ENCODE measurements around the gene MANEA.

The MANEA gene

GRCh38 chr6:95576218-95576997 is 927 bp upstream of the MANEA start:
- Histone ChIP-seq H2AFZ (ENCODE audit: low read length) (peak overlapping the region; percentile 98), H3K9ac (ENCODE audit: low read depth, low read length, poor library complexity, severe bottlenecking) (peak overlapping the region; percentile 92), H3K9me2 (replicated peaks; ENCODE audit: low read depth, low read length) (no peaks in the 10 kb centered on the region), H3K9me3 (ENCODE audit: insufficient read depth, low read depth, low read length) (no peaks in the 10 kb centered on the region), H3K79me2 (ENCODE audit: insufficient read depth, low read length) (peaks cover 58% of the 10 kb centered on the region), H3K4me1 (ENCODE audit: insufficient read depth, low read length, poor library complexity, severe bottlenecking) (peaks cover 59% of the 10 kb centered on the region), H3K4me2 (ENCODE audit: low read depth, low read length, poor library complexity, severe bottlenecking) (peak overlapping the region; percentile 69), H4K20me1 (ENCODE audit: insufficient read depth, low read length, poor library complexity, severe bottlenecking) (peaks cover 4% of the 10 kb centered on the region), H3K4me3 (ENCODE audit: low read length, poor library complexity, severe bottlenecking) (peak overlapping the region; percentile 92), H3K36me3 (ENCODE audit: insufficient read depth, low read length) (no peaks in the 10 kb centered on the region), H3K27me3 (ENCODE audit: insufficient read depth, low read length, poor library complexity, severe bottlenecking) (no peaks in the 10 kb centered on the region), H3F3A (ENCODE audit: low read depth) (peaks cover 11% of the 10 kb centered on the region)
- TF ChIP-seq, protein P1, sequence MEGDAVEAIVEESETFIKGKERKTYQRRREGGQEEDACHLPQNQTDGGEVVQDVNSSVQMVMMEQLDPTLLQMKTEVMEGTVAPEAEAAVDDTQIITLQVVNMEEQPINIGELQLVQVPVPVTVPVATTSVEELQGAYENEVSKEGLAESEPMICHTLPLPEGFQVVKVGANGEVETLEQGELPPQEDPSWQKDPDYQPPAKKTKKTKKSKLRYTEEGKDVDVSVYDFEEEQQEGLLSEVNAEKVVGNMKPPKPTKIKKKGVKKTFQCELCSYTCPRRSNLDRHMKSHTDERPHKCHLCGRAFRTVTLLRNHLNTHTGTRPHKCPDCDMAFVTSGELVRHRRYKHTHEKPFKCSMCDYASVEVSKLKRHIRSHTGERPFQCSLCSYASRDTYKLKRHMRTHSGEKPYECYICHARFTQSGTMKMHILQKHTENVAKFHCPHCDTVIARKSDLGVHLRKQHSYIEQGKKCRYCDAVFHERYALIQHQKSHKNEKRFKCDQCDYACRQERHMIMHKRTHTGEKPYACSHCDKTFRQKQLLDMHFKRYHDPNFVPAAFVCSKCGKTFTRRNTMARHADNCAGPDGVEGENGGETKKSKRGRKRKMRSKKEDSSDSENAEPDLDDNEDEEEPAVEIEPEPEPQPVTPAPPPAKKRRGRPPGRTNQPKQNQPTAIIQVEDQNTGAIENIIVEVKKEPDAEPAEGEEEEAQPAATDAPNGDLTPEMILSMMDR (conservative IDR thresholded peaks at IDR 0.05; ENCODE audit: low read length) = no peak
- TF ChIP-seq EZH2phosphoT487 (IDR thresholded peaks at IDR 0.05; ENCODE audit: borderline replicate concordance) = no peak

DNA sequence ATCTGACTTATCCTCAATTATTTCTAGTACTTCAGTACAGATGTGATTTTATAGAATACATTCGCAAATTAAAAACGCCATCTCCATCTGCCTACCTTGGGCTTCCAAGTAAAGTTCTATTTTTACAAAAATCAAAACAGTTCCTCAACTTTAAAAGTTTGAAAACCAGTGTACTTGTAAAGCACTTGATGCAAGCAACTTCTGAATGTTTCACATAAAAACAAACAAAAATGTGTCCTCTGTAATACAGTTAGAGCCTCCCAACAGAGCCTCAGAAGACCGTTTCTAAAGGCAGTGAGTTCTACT is 384 bp upstream of the MANEA start:
- Histone ChIP-seq H4K20me1 (ENCODE audit: insufficient read depth, low read length, poor library complexity, severe bottlenecking) (peaks cover 4% of the 10 kb centered on the region), H3K4me1 (ENCODE audit: insufficient read depth, low read length, poor library complexity, severe bottlenecking) (peaks cover 54% of the 10 kb centered on the region), H3F3A (ENCODE audit: low read depth) (peaks cover 11% of the 10 kb centered on the region), H3K9me2 (replicated peaks; ENCODE audit: low read depth, low read length) (no peaks in the 10 kb centered on the region), H2AFZ (ENCODE audit: low read length) (peak overlapping the region; percentile 98), H3K27me3 (ENCODE audit: insufficient read depth, low read length, poor library complexity, severe bottlenecking) (no peaks in the 10 kb centered on the region), H3K4me3 (ENCODE audit: low read length, poor library complexity, severe bottlenecking) (peak overlapping the region; percentile 92), H3K4me2 (ENCODE audit: low read depth, low read length, poor library complexity, severe bottlenecking) (peak overlapping the region; percentile 69), H3K9me3 (ENCODE audit: insufficient read depth, low read depth, low read length) (no peaks in the 10 kb centered on the region), H3K79me2 (ENCODE audit: insufficient read depth, low read length) (peaks cover 58% of the 10 kb centered on the region), H3K9ac (ENCODE audit: low read depth, low read length, poor library complexity, severe bottlenecking) (peak overlapping the region; percentile 92), H3K36me3 (ENCODE audit: insufficient read depth, low read length) (no peaks in the 10 kb centered on the region)
- no peak for TF ChIP-seq EZH2phosphoT487 (IDR thresholded peaks at IDR 0.05; ENCODE audit: borderline replicate concordance)
- TF ChIP-seq, protein P1 (conservative IDR thresholded peaks at IDR 0.05; ENCODE audit: low read length) = no peak

DNA sequence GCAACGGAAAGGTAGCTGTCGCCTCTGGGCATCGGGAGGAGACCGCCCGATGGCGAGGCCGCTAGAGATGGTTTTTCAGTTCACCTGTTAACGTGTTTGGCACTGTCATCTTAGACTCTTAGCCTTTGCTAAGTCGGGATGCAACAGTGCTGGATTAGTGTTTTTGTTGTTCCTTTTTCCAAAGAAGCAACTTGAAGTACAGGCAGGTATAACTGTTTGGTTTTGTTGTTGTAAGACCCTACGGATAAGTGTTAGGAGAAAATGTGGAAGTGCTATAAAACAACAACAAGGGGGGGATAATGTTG is 723 bp downstream of the MANEA start:
- H3K79me2 ChIP-seq (ENCODE audit: insufficient read depth, low read length) = peaks cover 59% of the 10 kb centered on the region
- peaks cover 11% of the 10 kb centered on the region for H3F3A ChIP-seq (ENCODE audit: low read depth)
- peak overlapping the region; percentile 79 for H3K4me2 ChIP-seq (ENCODE audit: low read depth, low read length, poor library complexity, severe bottlenecking)
- H3K9me2 ChIP-seq (replicated peaks; ENCODE audit: low read depth, low read length) = no peaks in the 10 kb centered on the region
- H3K36me3 ChIP-seq (ENCODE audit: insufficient read depth, low read length) = no peaks in the 10 kb centered on the region
- H3K4me1 ChIP-seq (ENCODE audit: insufficient read depth, low read length, poor library complexity, severe bottlenecking) = peaks cover 44% of the 10 kb centered on the region
- TF ChIP-seq, protein P1 (conservative IDR thresholded peaks at IDR 0.05; ENCODE audit: low read length) = no peak
- no peak for TF ChIP-seq EZH2phosphoT487 (IDR thresholded peaks at IDR 0.05; ENCODE audit: borderline replicate concordance)
- no peaks in the 10 kb centered on the region for H3K27me3 ChIP-seq (ENCODE audit: insufficient read depth, low read length, poor library complexity, severe bottlenecking)
- peak overlapping the region; percentile 92 for H3K9ac ChIP-seq (ENCODE audit: low read depth, low read length, poor library complexity, severe bottlenecking)
- H4K20me1 ChIP-seq (ENCODE audit: insufficient read depth, low read length, poor library complexity, severe bottlenecking) = peaks cover 4% of the 10 kb centered on the region
- no peaks in the 10 kb centered on the region for H3K9me3 ChIP-seq (ENCODE audit: insufficient read depth, low read depth, low read length)
- peak overlapping the region; percentile 98 for H2AFZ ChIP-seq (ENCODE audit: low read length)
- H3K4me3 ChIP-seq (ENCODE audit: low read length, poor library complexity, severe bottlenecking) = peak overlapping the region; percentile 92
